Measurements from ENCODE around the gene WDR64. TPM values are rescaled to one million over a fixed set of nuclear protein-coding genes. Genes with fewer than 3 reads are reported as not detected.

Gene WDR64
- total RNA-seq, 3 donors from 2014 or later, result 0.25 TPM; not detected in 2

DNA sequence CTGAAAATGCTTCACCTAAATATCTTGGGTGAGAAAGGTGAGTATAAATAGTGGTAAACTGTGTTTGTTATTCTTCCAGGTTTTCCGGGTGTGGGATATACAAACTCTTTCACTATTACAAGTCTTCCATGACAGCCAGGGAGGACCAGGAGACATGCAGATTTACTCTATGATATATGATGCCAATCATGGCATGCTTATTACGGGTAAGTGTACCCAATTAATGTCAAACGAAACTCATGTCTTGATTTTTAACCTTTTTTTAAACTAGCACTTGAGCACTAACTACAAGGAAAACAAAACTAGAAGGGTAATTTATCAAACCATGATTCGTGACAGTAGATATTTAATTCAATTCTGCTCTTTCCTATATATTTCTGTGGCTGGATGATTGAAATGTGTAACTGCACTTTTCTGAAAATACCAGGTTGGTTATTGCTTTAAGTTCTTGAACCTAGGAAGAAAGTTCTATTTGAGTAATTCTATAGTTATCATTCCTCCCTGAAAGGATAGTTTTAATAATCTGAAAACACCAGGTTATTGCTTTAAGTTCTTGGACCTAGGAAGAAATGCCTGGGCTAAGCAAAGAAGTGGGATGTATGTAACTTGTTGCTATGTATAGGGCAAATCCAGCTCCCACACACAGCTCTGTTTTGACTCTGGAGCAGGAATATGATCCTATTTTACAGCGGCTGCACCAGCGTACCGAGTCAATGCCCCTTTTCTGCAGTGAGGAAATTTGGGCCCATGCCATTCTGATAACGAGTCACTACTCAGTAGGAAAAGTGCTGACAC lies 86.4 kb downstream of the WDR64 start:
- intact Hi-C loops (cut with DNase I, micrococcal nuclease), result no loop called here
- TF ChIP-seq, protein P1, sequence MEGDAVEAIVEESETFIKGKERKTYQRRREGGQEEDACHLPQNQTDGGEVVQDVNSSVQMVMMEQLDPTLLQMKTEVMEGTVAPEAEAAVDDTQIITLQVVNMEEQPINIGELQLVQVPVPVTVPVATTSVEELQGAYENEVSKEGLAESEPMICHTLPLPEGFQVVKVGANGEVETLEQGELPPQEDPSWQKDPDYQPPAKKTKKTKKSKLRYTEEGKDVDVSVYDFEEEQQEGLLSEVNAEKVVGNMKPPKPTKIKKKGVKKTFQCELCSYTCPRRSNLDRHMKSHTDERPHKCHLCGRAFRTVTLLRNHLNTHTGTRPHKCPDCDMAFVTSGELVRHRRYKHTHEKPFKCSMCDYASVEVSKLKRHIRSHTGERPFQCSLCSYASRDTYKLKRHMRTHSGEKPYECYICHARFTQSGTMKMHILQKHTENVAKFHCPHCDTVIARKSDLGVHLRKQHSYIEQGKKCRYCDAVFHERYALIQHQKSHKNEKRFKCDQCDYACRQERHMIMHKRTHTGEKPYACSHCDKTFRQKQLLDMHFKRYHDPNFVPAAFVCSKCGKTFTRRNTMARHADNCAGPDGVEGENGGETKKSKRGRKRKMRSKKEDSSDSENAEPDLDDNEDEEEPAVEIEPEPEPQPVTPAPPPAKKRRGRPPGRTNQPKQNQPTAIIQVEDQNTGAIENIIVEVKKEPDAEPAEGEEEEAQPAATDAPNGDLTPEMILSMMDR (IDR thresholded peaks at IDR 0.05), result no peak
- no peaks in the 10 kb centered on the region for H3K4me1 ChIP-seq (ENCODE audit: low read depth)
- DNase-seq (no peak), ATAC-seq (no peak)
- H3K4me3 ChIP-seq, result no peak overlapping the region
- H3K9me3 ChIP-seq, result no peaks in the 10 kb centered on the region
- H3K36me3 ChIP-seq (ENCODE audit: low read depth), result no peaks in the 10 kb centered on the region

DNA sequence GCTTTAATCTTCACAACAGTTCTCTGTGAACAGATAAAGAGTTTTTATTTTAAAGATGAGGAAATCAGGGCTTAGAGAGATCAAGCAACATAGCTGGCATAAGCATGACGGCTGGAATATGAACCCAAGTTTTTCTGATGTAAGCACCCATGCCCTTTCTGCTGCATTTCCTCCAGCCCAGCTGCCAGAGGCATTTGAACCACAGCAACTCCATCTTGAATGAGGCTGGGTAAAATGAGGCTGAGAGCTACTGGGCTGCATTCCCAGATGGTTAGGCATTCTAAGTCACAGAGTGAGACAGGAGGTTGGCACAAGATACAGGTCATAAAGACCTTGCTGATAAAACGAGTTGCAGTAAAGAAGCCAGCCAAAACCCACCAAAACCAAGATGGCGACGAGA lies 90.0 kb downstream of the WDR64 start:
- H3K4me3 ChIP-seq, result no peak overlapping the region
- ATAC-seq, result no peak

DNA sequence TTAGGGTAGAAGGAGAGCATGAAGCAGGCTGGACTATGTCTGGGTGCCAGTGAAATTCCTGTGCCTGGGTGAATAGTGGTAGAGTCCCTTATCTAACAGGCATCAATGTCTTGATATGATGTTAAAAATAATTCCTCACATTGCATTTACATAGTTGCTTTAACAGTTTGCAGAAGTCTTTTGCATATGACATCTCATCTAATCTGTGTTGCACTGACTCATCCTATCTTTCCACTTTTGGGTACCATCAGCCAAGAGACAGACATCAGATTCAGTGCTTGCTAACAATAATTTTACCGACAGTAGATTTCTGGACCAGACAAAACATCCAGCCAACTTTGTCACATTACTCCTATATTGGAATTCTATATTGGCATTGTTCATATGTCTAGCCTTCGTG lies 92.5 kb downstream of the WDR64 start:
- Histone ChIP-seq H3K4me3 (no peak overlapping the region), H3K4me1 (ENCODE audit: low read depth) (no peaks in the 10 kb centered on the region), H3K9me3 (no peaks in the 10 kb centered on the region), H3K36me3 (ENCODE audit: low read depth) (no peaks in the 10 kb centered on the region)
- DNase-seq, result no peak
- intact Hi-C loops (cut with DNase I, micrococcal nuclease), result no loop called here
- no peak for ATAC-seq
- TF ChIP-seq, protein P1 (IDR thresholded peaks at IDR 0.05), result no peak

More for the DNA sequence above, 90.0 kb downstream of the WDR64 start:
- DNase-seq, result no peak
- intact Hi-C loops (cut with DNase I, micrococcal nuclease), result no loop called here
- no peaks in the 10 kb centered on the region for H3K36me3 ChIP-seq (ENCODE audit: low read depth)
- no peaks in the 10 kb centered on the region for H3K9me3 ChIP-seq
- TF ChIP-seq, protein P1 (IDR thresholded peaks at IDR 0.05), result no peak
- H3K4me1 ChIP-seq (ENCODE audit: low read depth), result no peaks in the 10 kb centered on the region

DNA sequence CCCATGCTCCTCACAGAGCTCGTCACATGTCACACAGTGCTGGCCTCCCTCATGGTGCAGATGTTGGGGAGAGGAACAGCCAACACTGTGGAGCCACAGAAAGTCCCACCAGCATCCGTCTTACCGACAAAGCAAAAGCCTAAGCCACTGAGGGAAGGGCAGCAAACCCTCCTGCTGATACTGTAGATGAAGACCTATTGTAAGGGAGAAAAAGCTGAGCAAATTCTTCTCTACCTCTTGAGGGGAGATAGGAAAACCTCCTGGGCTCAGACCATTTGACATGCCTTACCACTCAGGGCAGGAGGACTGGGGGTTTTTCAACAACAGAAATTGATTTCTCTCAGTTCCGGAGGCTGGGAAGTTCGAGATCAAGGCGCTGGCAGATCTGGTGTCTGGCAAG lies 95.9 kb downstream of the WDR64 start:
- H3K4me3 ChIP-seq, result no peak overlapping the region
- TF ChIP-seq, protein P1 (IDR thresholded peaks at IDR 0.05), result no peak
- ATAC-seq (no peak), DNase-seq (no peak)
- intact Hi-C loops (cut with DNase I, micrococcal nuclease), result no loop called here
- no peaks in the 10 kb centered on the region for H3K4me1 ChIP-seq (ENCODE audit: low read depth)
- H3K9me3 ChIP-seq, result no peaks in the 10 kb centered on the region
- no peaks in the 10 kb centered on the region for H3K36me3 ChIP-seq (ENCODE audit: low read depth)

DNA sequence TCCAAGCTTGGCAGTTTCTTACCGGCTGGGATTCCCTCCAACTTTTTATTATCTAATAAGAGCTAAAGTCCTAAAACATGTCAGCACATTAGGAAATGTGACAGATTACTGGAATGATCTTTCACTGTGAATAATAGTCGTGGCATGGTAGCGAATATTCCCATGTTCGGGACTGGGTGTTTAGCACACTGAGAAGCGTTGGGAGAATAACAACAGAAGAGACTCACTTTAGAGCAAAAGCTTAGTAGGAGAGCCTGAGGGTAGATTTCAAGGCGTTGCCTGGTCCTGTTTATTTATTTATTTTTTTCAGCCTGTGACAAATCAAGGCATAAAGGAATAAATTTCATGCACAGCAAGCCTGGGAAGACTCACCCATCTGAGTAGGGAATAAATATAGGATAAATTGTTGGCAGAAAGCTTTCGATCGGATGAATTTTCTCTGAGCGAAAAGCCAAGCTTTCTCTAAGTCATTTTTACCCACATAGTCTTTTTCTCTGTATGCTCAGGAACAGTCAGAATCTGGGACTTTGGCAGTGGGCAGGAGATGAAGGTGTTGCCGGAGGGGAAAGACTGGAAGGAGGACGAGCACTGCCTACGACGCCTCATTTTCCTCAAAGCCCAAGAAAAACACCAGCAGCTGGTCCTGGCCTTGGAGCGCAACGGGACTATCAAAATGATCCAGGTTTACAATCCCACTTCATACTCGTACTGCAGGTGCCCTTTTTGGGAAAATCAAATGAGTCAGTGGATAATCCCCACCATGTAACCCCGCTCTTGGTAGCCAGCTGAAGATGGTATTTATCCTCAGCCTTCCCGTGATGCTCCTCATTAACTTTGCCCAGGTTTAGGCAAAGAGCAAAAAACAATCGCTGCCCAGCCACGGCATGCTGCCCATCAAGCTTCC lies 97.2 kb downstream of the WDR64 start:
- intact Hi-C loops (cut with DNase I, micrococcal nuclease), result no loop called here
- H3K9me3 ChIP-seq, result no peaks in the 10 kb centered on the region
- H3K4me3 ChIP-seq, result no peak overlapping the region
- DNase-seq, result no peak
- TF ChIP-seq, protein P1 (IDR thresholded peaks at IDR 0.05), result no peak
- no peak for ATAC-seq
- no peaks in the 10 kb centered on the region for H3K4me1 ChIP-seq (ENCODE audit: low read depth)
- no peaks in the 10 kb centered on the region for H3K36me3 ChIP-seq (ENCODE audit: low read depth)

All from mucosa of descending colon (tissue), 3 donors.